Fibroblast of lung (primary cell): ENCODE measurements around the gene THSD7B. TPM values are rescaled to one million over a fixed set of nuclear protein-coding genes. Genes with fewer than 3 reads are reported as not detected.

Source experiments
- DNase-seq, 2 donors: peaks; one replicate each; pipeline versions ENCODE4 v3.0.0 to v3.0.0-alpha.2; 2010; ENCODE audit warnings: low read depth in 2 of 2
- H2AFZ ChIP-seq: 2 replicates; pipeline ENCODE4 v1.5.1; 2012; ENCODE audit warnings: low read length, control low read depth, inconsistent platforms
- H3K27ac ChIP-seq: 2 replicates; pipeline ENCODE4 v1.5.1; 2011; ENCODE audit warnings: low read length, control low read depth; ENCODE audit not compliant: insufficient read depth
- H3K27me3 ChIP-seq: 2 replicates; pipeline ENCODE4 v1.5.1; 2011; ENCODE audit warnings: mild to moderate bottlenecking, low read length; ENCODE audit not compliant: control insufficient read depth, insufficient read depth
- H3K36me3 ChIP-seq: 2 replicates; pipeline ENCODE4 v1.5.1; 2011; ENCODE audit warnings: low read length; ENCODE audit not compliant: control insufficient read depth, insufficient read depth
- H3K4me1 ChIP-seq: 2 replicates; pipeline ENCODE4 v1.5.1; 2011; ENCODE audit warnings: low read length; ENCODE audit not compliant: control insufficient read depth, insufficient read depth; ENCODE audit errors: extremely low read depth
- H3K4me2 ChIP-seq: 2 replicates; pipeline ENCODE4 v1.5.1; 2011; ENCODE audit warnings: low read length, control low read depth; ENCODE audit not compliant: insufficient read depth; ENCODE audit errors: extremely low read depth
- H3K4me3 ChIP-seq, 4 experiments: fragments of 200-600 bp in 1 of 4; sonication (generic) in 1 of 4; replicated peaks in 1 of 4; 2 replicates each; pipeline ENCODE4 v1.5.1; 2011 to 2016; ENCODE audit warnings: low read length in 4 of 4, low read depth in 3 of 4, mild to moderate bottlenecking in 3 of 4, control low read depth in 2 of 4, inconsistent platforms in 1 of 4, mixed read lengths in 1 of 4; ENCODE audit not compliant: insufficient read depth in 1 of 4; ENCODE audit errors: control extremely low read depth in 1 of 4
- H3K79me2 ChIP-seq: 2 replicates; pipeline ENCODE4 v1.5.1; 2012; ENCODE audit warnings: mild to moderate bottlenecking, low read length, inconsistent platforms; ENCODE audit not compliant: control insufficient read depth, insufficient read depth
- H3K9ac ChIP-seq: 2 replicates; pipeline ENCODE4 v1.5.1; 2011; ENCODE audit warnings: mild to moderate bottlenecking, low read length, control low read depth; ENCODE audit not compliant: insufficient read depth
- H3K9me3 ChIP-seq: 2 replicates; pipeline ENCODE4 v1.5.1; 2012; ENCODE audit warnings: low read depth, low read length; ENCODE audit not compliant: control insufficient read depth, insufficient read depth
- H4K20me1 ChIP-seq: 2 replicates; pipeline ENCODE4 v1.5.1; 2011; ENCODE audit warnings: low read length; ENCODE audit not compliant: control insufficient read depth, insufficient read depth; ENCODE audit errors: extremely low read depth
- EZH2 ChIP-seq: IDR thresholded peaks from 2 replicates; pipeline ENCODE4 v1.5.1; 2012; ENCODE audit warnings: low read length, control low read depth, mild to moderate bottlenecking; ENCODE audit errors: missing control alignments
- polyA plus RNA-seq, 2 donors: library from polyadenylated mRNA; depleted of rRNA in 1 of 2; stranded (reverse) in 1 of 2; unstranded in 1 of 2; fragments of >200 nt; gene quantifications; 2 replicates each; pipeline ENCODE4 v1.2.1, GENCODE V29; 2011 to 2012; ENCODE audit warnings: missing spikeins in 1 of 2
- total RNA-seq: library from RNA; depleted of rRNA; stranded (reverse); fragments of >200 nt; gene quantifications from 2 replicates; pipeline ENCODE4 v1.2.1, GENCODE V29; 2014
- TF ChIP-seq, protein P1 (sequence below), 2 donors: IDR thresholded peaks in 1 of 2; conservative IDR thresholded peaks in 1 of 2; 1 replicate in 1 of 2; 2 replicates in 1 of 2; pipeline ENCODE4 v1.5.1; 2011 to 2012; ENCODE audit warnings: low read length in 2 of 2, control low read depth in 1 of 2, inconsistent platforms in 1 of 2, low read depth in 1 of 2, mild to moderate bottlenecking in 1 of 2

Gene THSD7B
- total and polyA plus RNA-seq, 2 donors (not counting 1 experiment from before 2014, with no cell fraction given) = under 0.01 TPM; not detected in 1

DNA sequence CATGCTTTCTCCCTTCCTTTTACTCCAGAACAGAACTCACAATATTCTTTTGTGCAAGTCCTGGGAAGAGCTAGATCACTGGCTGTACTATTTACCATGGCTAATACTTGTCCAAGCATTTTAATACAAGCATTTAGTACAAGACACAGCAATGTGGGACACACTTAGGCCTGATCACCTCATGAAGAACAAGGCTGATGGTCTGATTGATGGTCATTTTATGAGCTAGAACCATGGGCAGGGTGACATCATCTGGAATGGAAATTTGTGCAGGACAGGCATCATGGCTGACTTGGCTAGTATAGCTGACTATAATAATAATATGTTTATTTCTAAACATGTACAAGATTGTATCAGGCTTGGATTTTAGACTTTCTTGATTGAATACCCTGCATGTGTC, 824.8 kb downstream of the THSD7B start:
- Histone ChIP-seq H3K9me3 (no peaks in the 10 kb centered on the region), H3K36me3 (no peaks in the 10 kb centered on the region), H3K79me2 (no peaks in the 10 kb centered on the region), H2AFZ (no peak overlapping the region), H3K4me2 (no peak overlapping the region), H3K9ac (no peak overlapping the region), H3K4me3 (no peak overlapping the region), H3K27me3 (no peaks in the 10 kb centered on the region), H3K4me1 (no peaks in the 10 kb centered on the region), H3K27ac (no peak overlapping the region), H4K20me1 (no peaks in the 10 kb centered on the region)
- no peak for TF ChIP-seq EZH2
- TF ChIP-seq, protein P1, sequence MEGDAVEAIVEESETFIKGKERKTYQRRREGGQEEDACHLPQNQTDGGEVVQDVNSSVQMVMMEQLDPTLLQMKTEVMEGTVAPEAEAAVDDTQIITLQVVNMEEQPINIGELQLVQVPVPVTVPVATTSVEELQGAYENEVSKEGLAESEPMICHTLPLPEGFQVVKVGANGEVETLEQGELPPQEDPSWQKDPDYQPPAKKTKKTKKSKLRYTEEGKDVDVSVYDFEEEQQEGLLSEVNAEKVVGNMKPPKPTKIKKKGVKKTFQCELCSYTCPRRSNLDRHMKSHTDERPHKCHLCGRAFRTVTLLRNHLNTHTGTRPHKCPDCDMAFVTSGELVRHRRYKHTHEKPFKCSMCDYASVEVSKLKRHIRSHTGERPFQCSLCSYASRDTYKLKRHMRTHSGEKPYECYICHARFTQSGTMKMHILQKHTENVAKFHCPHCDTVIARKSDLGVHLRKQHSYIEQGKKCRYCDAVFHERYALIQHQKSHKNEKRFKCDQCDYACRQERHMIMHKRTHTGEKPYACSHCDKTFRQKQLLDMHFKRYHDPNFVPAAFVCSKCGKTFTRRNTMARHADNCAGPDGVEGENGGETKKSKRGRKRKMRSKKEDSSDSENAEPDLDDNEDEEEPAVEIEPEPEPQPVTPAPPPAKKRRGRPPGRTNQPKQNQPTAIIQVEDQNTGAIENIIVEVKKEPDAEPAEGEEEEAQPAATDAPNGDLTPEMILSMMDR (conservative IDR thresholded peaks at IDR 0.05 in 1 of 2, IDR thresholded peaks at IDR 0.05 in 1 of 2; ENCODE audit: low read depth in 1 of 2, low read length in 2 of 2) = no peak
- no peak for DNase-seq

DNA sequence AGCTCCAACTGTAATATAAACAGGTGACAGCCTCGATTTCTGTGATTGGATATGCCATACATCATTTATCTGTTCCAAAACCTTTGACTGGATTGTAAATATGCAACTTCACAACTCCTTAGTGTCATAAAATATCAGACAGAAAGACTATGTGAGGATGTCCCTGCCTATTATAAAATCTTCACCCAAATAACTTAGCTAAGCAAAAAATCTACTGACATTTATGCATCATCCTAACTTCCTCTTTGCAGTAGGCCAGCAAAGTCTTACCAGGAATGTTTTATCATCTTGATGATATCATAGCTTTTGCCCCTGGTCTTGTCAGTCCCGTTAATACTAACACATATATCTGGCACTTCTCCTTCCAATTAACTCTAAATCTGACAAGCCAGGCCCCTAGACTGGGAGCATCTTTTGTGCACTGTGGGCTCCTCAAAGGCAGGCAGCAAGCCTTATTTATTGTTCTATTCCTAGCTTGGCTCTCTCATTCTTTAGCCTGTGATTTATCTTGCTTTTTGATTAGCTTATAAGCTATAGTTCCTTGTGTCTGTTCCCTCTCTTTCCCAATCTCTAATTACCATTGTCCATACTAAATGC, 842.5 kb downstream of the THSD7B start:
- Histone ChIP-seq H3K79me2 (no peaks in the 10 kb centered on the region), H3K36me3 (no peaks in the 10 kb centered on the region), H4K20me1 (no peaks in the 10 kb centered on the region), H3K9me3 (no peaks in the 10 kb centered on the region), H3K4me1 (no peaks in the 10 kb centered on the region), H2AFZ (no peak overlapping the region), H3K27me3 (no peaks in the 10 kb centered on the region), H3K4me3 (no peak overlapping the region), H3K4me2 (no peak overlapping the region), H3K9ac (no peak overlapping the region), H3K27ac (no peak overlapping the region)
- DNase-seq = no peak
- TF ChIP-seq EZH2 = no peak
- TF ChIP-seq, protein P1 (conservative IDR thresholded peaks at IDR 0.05 in 1 of 2, IDR thresholded peaks at IDR 0.05 in 1 of 2; ENCODE audit: low read depth in 1 of 2, low read length in 2 of 2) = no peak

DNA sequence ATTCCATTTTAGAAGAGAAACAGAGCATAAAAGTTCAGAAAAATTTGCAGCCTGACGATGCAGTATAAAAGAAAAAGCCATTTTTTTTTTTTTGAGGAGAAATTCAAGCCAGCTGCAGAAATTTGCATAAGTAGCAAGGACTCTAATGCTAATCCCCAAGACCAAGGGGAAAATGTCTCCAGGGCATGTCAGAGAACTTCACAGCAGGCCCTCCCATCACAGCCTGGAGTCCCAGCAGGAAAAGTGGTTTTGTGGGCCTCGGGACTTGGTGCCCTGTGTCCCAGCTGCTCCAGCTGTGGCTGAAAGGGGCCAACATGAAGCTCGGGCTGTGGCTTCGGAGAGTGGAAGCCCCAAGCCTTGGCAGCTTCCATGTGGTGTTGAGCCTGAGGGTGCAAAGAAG, 873.6 kb downstream of the THSD7B start:
- H4K20me1 ChIP-seq = no peaks in the 10 kb centered on the region
- H3K4me2 ChIP-seq = no peak overlapping the region
- H3K27me3 ChIP-seq = no peaks in the 10 kb centered on the region
- no peaks in the 10 kb centered on the region for H3K79me2 ChIP-seq
- H3K9me3 ChIP-seq = no peaks in the 10 kb centered on the region
- no peak for DNase-seq
- H3K27ac ChIP-seq = no peak overlapping the region
- TF ChIP-seq, protein P1 (conservative IDR thresholded peaks at IDR 0.05 in 1 of 2, IDR thresholded peaks at IDR 0.05 in 1 of 2; ENCODE audit: low read depth in 1 of 2, low read length in 2 of 2) = no peak
- no peak for TF ChIP-seq EZH2
- no peak overlapping the region for H2AFZ ChIP-seq
- no peaks in the 10 kb centered on the region for H3K36me3 ChIP-seq
- H3K4me3 ChIP-seq = no peak overlapping the region
- H3K4me1 ChIP-seq = no peaks in the 10 kb centered on the region
- no peak overlapping the region for H3K9ac ChIP-seq
